Lower leg skin (tissue), 4 donors: ENCODE results near the gene TUBGCP3. TPM values are rescaled to one million over a fixed set of nuclear protein-coding genes. Genes with fewer than 3 reads are reported as not detected.

Source experiments
- DNase-seq, 2 donors: peaks; one replicate each; pipeline ENCODE4 v3.0.0-alpha.2; 2019; ENCODE audit warnings: low spot score in 2 of 2
- H3K4me3 ChIP-seq: fragments of 200-600 bp; sonication (generic); 2 replicates; pipeline ENCODE4 v1.5.1; 2017; ENCODE audit warnings: mild to moderate bottlenecking, low read depth; ENCODE audit not compliant: poor library complexity, severe bottlenecking
- CTCF ChIP-seq, 3 donors: fragments of 450-650 bp; IDR thresholded peaks; one replicate each; pipeline ENCODE4 v1.5.1; 2016; ENCODE audit warnings: antibody characterized with exemption in 3 of 3, mild to moderate bottlenecking in 3 of 3, moderate library complexity in 2 of 3
- POLR2A ChIP-seq, 2 donors: fragments of 450-650 bp; IDR thresholded peaks; one replicate each; pipeline ENCODE4 v1.6.1; 2016 to 2017; ENCODE audit warnings: antibody characterized with exemption in 2 of 2, mild to moderate bottlenecking in 1 of 2, moderate library complexity in 1 of 2
- WGBS, 2 donors: methylation state at CpG; one replicate each; pipeline ENCODE4 v1.1.5; 2018; 5-methylcytosine and 5-hydroxymethylcytosine counted together
- intact Hi-C: fragments of 100-400 bp; cut with DNase I; formaldehyde crosslinking; loops from one replicate; pipeline ENCODE4 v1.15.0; 2023; ENCODE audit warnings: low total_unique reads
- total RNA-seq, 4 donors: library from RNA; depleted of rRNA; stranded (reverse); fragments of >200 nt; gene quantifications; one replicate each; pipeline ENCODE4 v1.1.0, GENCODE V29; 2016

Gene TUBGCP3
- total RNA-seq, 4 donors from 2014 or later = 20.0 to 35.4 (median 22.9) TPM

DNA sequence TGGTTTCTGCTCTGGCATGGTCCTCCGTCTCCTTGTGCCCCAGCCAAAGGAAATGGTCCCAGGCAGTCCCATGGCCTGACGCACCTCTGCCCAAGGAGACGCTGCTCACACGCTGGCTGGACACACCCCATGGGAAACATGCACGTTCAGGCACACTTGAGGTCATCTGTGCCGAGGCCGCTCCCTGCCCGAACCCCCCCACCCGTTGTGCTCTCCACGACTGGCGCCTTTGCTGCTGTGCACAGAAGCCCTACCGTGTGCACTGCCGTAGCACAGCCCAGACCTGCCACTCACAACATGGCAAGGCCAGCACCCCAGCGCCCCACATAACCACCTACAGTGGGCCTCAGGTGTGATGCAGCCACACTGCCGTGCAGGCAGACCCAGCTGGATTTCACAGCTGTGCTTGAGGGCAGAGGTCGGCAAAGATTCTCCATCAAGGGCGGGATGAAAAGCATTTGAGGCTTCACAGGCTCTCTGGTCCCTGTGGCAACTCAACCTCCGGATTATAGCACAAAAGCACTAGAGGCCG lies 146.1 kb downstream of the TUBGCP3 start:
- no peak overlapping the region for H3K4me3 ChIP-seq
- DNase-seq = peak in 1 of 2 donors; percentile 69
- WGBS, 2 donors = 78 to 80% methylated on average over 19 of the region's 19 CpGs

GRCh38 chr13:112441226-112441625 lies 146.7 kb downstream of the TUBGCP3 start:
- intact Hi-C loops = no loop called here
- DNase-seq = peak in 1 of 2 donors; percentile 49
- TF ChIP-seq POLR2A (IDR thresholded peaks at IDR 0.05) = no peak
- H3K4me3 ChIP-seq = no peak overlapping the region
- WGBS, 2 donors = 86 to 90% methylated on average over 17 of the region's 17 CpGs

More for the DNA sequence above, 146.1 kb downstream of the TUBGCP3 start:
- TF ChIP-seq POLR2A (IDR thresholded peaks at IDR 0.05) (no peak), CTCF (IDR thresholded peaks at IDR 0.05) (no peak)
- intact Hi-C loops = no loop called here

DNA sequence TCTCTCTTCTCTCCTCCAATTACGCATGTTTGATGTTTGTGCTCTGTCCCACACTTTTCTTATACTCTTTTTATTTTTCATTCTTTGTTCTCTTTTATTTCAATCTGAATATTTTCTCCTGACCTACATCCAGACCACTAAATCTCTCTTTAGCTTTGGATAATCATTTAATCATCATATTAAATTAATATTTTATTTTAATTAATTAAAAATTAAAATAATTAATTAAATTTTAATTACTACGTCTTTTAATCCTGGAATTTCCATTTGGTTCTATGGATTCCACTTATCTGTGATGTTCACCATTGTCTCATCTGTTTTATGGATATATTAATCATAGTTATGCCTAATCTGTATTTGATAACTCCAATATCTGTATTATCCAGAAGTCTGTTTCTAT lies 149.4 kb downstream of the TUBGCP3 start:
- 89 to 91% methylated on average over 2 of the region's 2 CpGs for WGBS, 2 donors
- TF ChIP-seq CTCF (IDR thresholded peaks at IDR 0.05) (no peak), POLR2A (IDR thresholded peaks at IDR 0.05) (no peak)
- no peak for DNase-seq
- intact Hi-C loops = no loop called here
- H3K4me3 ChIP-seq = no peak overlapping the region

DNA sequence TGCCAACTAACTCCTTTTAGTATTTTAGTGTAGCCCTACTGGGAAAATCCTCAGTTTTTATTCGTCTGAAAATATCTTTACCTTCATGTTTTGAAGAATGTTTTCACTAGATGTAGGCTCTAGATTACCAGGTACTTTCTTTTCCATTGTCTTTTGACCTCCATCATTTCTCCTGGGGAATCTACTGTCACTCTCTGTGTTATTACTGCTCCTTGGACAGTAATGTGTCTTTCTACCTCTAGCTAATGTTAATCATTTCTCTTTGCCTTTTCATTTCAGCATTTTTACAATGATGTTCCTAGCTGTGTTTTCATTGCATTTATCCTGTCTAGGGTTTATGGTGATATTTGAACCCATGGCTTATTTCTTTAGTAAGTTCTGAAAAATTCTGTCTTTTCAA lies 149.9 kb downstream of the TUBGCP3 start:
- DNase-seq = no peak
- intact Hi-C loops = no loop called here
- H3K4me3 ChIP-seq = no peak overlapping the region
- TF ChIP-seq CTCF (IDR thresholded peaks at IDR 0.05) = no peak
- 83 to 84% methylated on average over 1 of the region's 1 CpG for WGBS, 2 donors

DNA sequence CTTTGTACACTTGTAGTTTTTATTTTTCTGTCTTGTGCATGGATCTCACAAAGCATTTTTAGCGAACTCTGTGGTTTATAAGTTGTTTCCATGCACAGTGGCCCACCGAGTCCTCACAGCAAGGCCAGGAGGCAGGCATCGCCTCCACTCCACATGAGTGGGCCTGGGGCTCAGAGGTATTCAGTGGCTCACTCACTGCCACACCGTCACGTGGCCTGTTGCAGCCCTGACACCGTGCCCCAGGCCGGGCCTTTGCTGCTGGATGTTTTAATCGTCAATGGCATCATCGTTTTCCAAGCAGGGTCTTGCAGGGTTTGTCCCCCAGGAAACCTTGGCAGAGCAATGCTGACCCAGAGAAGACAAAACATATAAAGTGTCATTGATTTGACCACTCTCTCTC lies 152.0 kb downstream of the TUBGCP3 start:
- intact Hi-C loops = no loop called here
- no peak overlapping the region for H3K4me3 ChIP-seq
- peak in 1 of 2 donors; percentile 36 for DNase-seq
- WGBS, 2 donors = 85 to 87% methylated on average over 9 of the region's 9 CpGs
- no peak for TF ChIP-seq CTCF (IDR thresholded peaks at IDR 0.05)
- TF ChIP-seq POLR2A (IDR thresholded peaks at IDR 0.05) = no peak

Other genes starting within 250 kb of the TUBGCP3 start
- not detected for gene SPACA7, start 211.8 kb downstream of the TUBGCP3 start, total RNA-seq
- 10 to 100 TPM; 23.3 to 35.5 (median 31.1) TPM for gene ATP11A, start 101.9 kb upstream of the TUBGCP3 start, total RNA-seq